Astrocyte (in vitro differentiated cells and primary cell): ENCODE results near the gene OBP2B. TPM values are rescaled to one million over a fixed set of nuclear protein-coding genes. Genes with fewer than 3 reads are reported as not detected.

Experiments
- DNase-seq: peaks from one replicate; pipeline ENCODE4 v3.0.0-alpha.2; 2010; ENCODE audit warnings: low read depth
- FAIRE-seq: peaks from 2 replicates; lab custom pipeline; 2011; peaks lifted over from hg19 to GRCh38; lab: Jason Lieb, UNC
- H2AFZ ChIP-seq: 2 replicates; pipeline ENCODE4 v1.6.0; 2012; ENCODE audit warnings: low read depth, low read length, inconsistent platforms
- H3K27ac ChIP-seq: 2 replicates; pipeline ENCODE4 v1.5.1; 2011; ENCODE audit warnings: low read depth, low read length, inconsistent platforms
- H3K27me3 ChIP-seq: 2 replicates; pipeline ENCODE4 v1.6.0; 2011; ENCODE audit warnings: low read length, inconsistent platforms; ENCODE audit not compliant: insufficient read depth
- H3K36me3 ChIP-seq: 2 replicates; pipeline ENCODE4 v1.5.1; 2011; ENCODE audit warnings: low read length, inconsistent platforms; ENCODE audit not compliant: insufficient read depth
- H3K4me1 ChIP-seq: 2 replicates; pipeline ENCODE4 v1.5.1; 2011; ENCODE audit warnings: low read length, inconsistent platforms; ENCODE audit not compliant: insufficient read depth
- H3K4me2 ChIP-seq: 2 replicates; pipeline ENCODE4 v1.6.0; 2012; ENCODE audit warnings: low read length, inconsistent platforms
- H3K4me3 ChIP-seq: 2 replicates; pipeline ENCODE4 v1.5.1; 2011; ENCODE audit warnings: low read depth, mild to moderate bottlenecking, low read length, inconsistent platforms; ENCODE audit not compliant: insufficient read depth
- H3K79me2 ChIP-seq: 2 replicates; pipeline ENCODE4 v1.6.0; 2012; ENCODE audit warnings: mild to moderate bottlenecking, low read length, inconsistent platforms; ENCODE audit not compliant: insufficient read depth
- H3K9ac ChIP-seq: 2 replicates; pipeline ENCODE4 v1.6.0; 2012; ENCODE audit warnings: mild to moderate bottlenecking, low read length, inconsistent platforms
- H3K9me3 ChIP-seq: 2 replicates; pipeline ENCODE4 v1.5.1; 2012; ENCODE audit warnings: low read depth, mild to moderate bottlenecking, low read length, inconsistent platforms; ENCODE audit not compliant: insufficient read depth
- H4K20me1 ChIP-seq: 2 replicates; pipeline ENCODE4 v1.6.0; 2012; ENCODE audit warnings: low read length, inconsistent platforms; ENCODE audit not compliant: insufficient read depth
- H3K27ac Mint-ChIP-seq: one replicate; pipeline ENCODE4 v1.8.0; 2021; ENCODE audit warnings: mild to moderate bottlenecking, mixed read lengths; ENCODE audit not compliant: unreplicated experiment
- H3K27me3 Mint-ChIP-seq: one replicate; pipeline ENCODE4 v1.8.0; 2021; ENCODE audit warnings: low read depth, mixed read lengths; ENCODE audit not compliant: unreplicated experiment
- H3K36me3 Mint-ChIP-seq: one replicate; pipeline ENCODE4 v1.8.0; 2021; ENCODE audit warnings: low read depth, mixed read lengths; ENCODE audit not compliant: unreplicated experiment
- H3K4me1 Mint-ChIP-seq: one replicate; pipeline ENCODE4 v1.8.0; 2021; ENCODE audit warnings: low read depth, mixed read lengths; ENCODE audit not compliant: unreplicated experiment
- H3K4me3 Mint-ChIP-seq: one replicate; pipeline ENCODE4 v1.8.0; 2021; ENCODE audit warnings: mild to moderate bottlenecking, moderate library complexity, mixed read lengths; ENCODE audit not compliant: unreplicated experiment
- H3K9me3 Mint-ChIP-seq: one replicate; pipeline ENCODE4 v1.8.0; 2021; ENCODE audit warnings: mild to moderate bottlenecking, mixed read lengths; ENCODE audit not compliant: unreplicated experiment
- EZH2 ChIP-seq: IDR thresholded peaks from 2 replicates; pipeline ENCODE4 v1.6.1; 2012; ENCODE audit warnings: mild to moderate bottlenecking, low read length, inconsistent platforms; ENCODE audit not compliant: insufficient read depth
- total RNA-seq: library from RNA; stranded (reverse); gene quantifications from 2 replicates; pipeline ENCODE4 v1.2.1, GENCODE V29; 2021
- TF ChIP-seq, protein P1 (sequence below): IDR thresholded peaks from 2 replicates; pipeline ENCODE4 v1.5.1; 2011; ENCODE audit warnings: low read depth, mild to moderate bottlenecking, inconsistent platforms, low read length, moderate library complexity; ENCODE audit not compliant: insufficient read depth

OBP2B gene
- total RNA-seq, 1 donor from 2014 or later = not detected

GRCh38 chr9:133254471-133254870, 45.4 kb upstream of the OBP2B start:
- H3K36me3 Mint-ChIP-seq = no peaks in the 10 kb centered on the region
- H3K27me3 Mint-ChIP-seq = peaks cover 38% of the 10 kb centered on the region
- H3K9me3 ChIP-seq = peaks cover 6% of the 10 kb centered on the region
- H3K9ac ChIP-seq = no peak overlapping the region
- no peak for TF ChIP-seq EZH2
- TF ChIP-seq, protein P1, sequence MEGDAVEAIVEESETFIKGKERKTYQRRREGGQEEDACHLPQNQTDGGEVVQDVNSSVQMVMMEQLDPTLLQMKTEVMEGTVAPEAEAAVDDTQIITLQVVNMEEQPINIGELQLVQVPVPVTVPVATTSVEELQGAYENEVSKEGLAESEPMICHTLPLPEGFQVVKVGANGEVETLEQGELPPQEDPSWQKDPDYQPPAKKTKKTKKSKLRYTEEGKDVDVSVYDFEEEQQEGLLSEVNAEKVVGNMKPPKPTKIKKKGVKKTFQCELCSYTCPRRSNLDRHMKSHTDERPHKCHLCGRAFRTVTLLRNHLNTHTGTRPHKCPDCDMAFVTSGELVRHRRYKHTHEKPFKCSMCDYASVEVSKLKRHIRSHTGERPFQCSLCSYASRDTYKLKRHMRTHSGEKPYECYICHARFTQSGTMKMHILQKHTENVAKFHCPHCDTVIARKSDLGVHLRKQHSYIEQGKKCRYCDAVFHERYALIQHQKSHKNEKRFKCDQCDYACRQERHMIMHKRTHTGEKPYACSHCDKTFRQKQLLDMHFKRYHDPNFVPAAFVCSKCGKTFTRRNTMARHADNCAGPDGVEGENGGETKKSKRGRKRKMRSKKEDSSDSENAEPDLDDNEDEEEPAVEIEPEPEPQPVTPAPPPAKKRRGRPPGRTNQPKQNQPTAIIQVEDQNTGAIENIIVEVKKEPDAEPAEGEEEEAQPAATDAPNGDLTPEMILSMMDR = no peak
- peaks cover 10% of the 10 kb centered on the region for H3K27me3 ChIP-seq
- H3K79me2 ChIP-seq = no peaks in the 10 kb centered on the region
- no peaks in the 10 kb centered on the region for H4K20me1 ChIP-seq
- DNase-seq = no peak
- H3K27ac Mint-ChIP-seq = no peak overlapping the region
- no peak overlapping the region for H3K4me3 Mint-ChIP-seq
- no peaks in the 10 kb centered on the region for H3K4me1 Mint-ChIP-seq
- no peaks in the 10 kb centered on the region for H3K4me1 ChIP-seq
- peaks cover 8% of the 10 kb centered on the region for H3K9me3 Mint-ChIP-seq
- H3K4me3 ChIP-seq = no peak overlapping the region
- H3K4me2 ChIP-seq = no peak overlapping the region
- no peak overlapping the region for H3K27ac ChIP-seq
- FAIRE-seq = no peak
- H3K36me3 ChIP-seq = no peaks in the 10 kb centered on the region
- no peak overlapping the region for H2AFZ ChIP-seq

DNA sequence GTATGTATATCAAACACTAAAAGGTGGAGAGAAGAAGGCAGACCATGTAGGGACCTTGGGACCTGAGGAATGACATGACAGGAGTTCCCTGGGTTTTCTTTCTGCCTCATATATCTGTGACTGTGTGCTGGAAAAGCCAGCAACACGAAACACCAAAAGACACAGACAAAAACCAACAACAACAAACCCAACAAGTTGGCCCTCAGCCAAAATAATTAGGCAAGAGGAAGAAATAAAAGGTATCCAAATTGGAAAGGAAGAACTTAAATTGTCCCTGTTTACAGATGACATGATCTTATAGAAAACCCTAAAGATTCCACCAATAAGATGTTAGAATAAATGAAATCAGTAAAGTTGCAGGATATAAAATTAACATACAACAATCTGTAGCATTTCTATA, 44.2 kb upstream of the OBP2B start:
- Mint-ChIP-seq H3K4me3 (no peak overlapping the region), H3K27ac (no peak overlapping the region), H3K4me1 (no peaks in the 10 kb centered on the region), H3K36me3 (no peaks in the 10 kb centered on the region), H3K9me3 (peaks cover 4% of the 10 kb centered on the region), H3K27me3 (peaks cover 39% of the 10 kb centered on the region)
- Histone ChIP-seq H3K79me2 (no peaks in the 10 kb centered on the region), H2AFZ (no peak overlapping the region), H4K20me1 (no peaks in the 10 kb centered on the region), H3K9me3 (peaks cover 6% of the 10 kb centered on the region), H3K4me1 (no peaks in the 10 kb centered on the region), H3K27me3 (peaks cover 13% of the 10 kb centered on the region), H3K27ac (no peak overlapping the region), H3K4me3 (no peak overlapping the region), H3K9ac (no peak overlapping the region), H3K36me3 (no peaks in the 10 kb centered on the region), H3K4me2 (no peak overlapping the region)
- TF ChIP-seq, protein P1 = no peak
- no peak for TF ChIP-seq EZH2
- FAIRE-seq (no peak), DNase-seq (no peak)

GRCh38 chr9:133252301-133253020, 43.4 kb upstream of the OBP2B start:
- H3K27ac Mint-ChIP-seq = no peak overlapping the region
- Histone ChIP-seq H2AFZ (no peak overlapping the region), H3K4me3 (no peak overlapping the region), H3K79me2 (no peaks in the 10 kb centered on the region), H3K36me3 (no peaks in the 10 kb centered on the region), H3K9ac (no peak overlapping the region), H3K4me2 (no peak overlapping the region), H3K27me3 (peaks cover 13% of the 10 kb centered on the region), H4K20me1 (no peaks in the 10 kb centered on the region), H3K27ac (no peak overlapping the region), H3K4me1 (no peaks in the 10 kb centered on the region), H3K9me3 (peaks cover 6% of the 10 kb centered on the region)
- DNase-seq (no peak), FAIRE-seq (no peak)
- peaks cover 40% of the 10 kb centered on the region for H3K27me3 Mint-ChIP-seq
- H3K36me3 Mint-ChIP-seq = no peaks in the 10 kb centered on the region
- H3K4me1 Mint-ChIP-seq = no peaks in the 10 kb centered on the region
- no peak overlapping the region for H3K4me3 Mint-ChIP-seq
- TF ChIP-seq, protein P1 = no peak
- TF ChIP-seq EZH2 = no peak
- H3K9me3 Mint-ChIP-seq = peaks cover 4% of the 10 kb centered on the region
